SK-N-SH (cell line): ENCODE results near the gene THBS2. TPM values are rescaled to one million over a fixed set of nuclear protein-coding genes. Genes with fewer than 3 reads are reported as not detected.
A peak's percentile ranks its signal among the peaks of the same experiment; 100 is the strongest.
"Not testable (repeated sequence)": the region's sequence is repeated elsewhere in the genome, so short reads cannot be mapped to it uniquely, and the experiment has no call there.

ENCODE experiments used
- CTCF ChIA-PET: fragments of 300-600, 350-600 bp; formaldehyde crosslinking; extraction: SDS; loops from one replicate; lab custom pipeline; 2021; lab: Yijun Ruan, JAX
- POLR2A ChIA-PET: fragments of 350-600 bp; sonication (Branson Sonifier 250); formaldehyde crosslinking; extraction: SDS; loops from one replicate; lab custom pipeline; 2020; ENCODE audit warnings: antibody characterized with exemption, inconsistent platforms; lab: Yijun Ruan, JAX
- DNase-seq: peaks from one replicate; pipeline ENCODE4 v3.0.0; 2012
- H2AFZ ChIP-seq: fragments of 200-600 bp; sonication (generic); 2 replicates; pipeline ENCODE4 v1.8.1; 2016; ENCODE audit warnings: antibody characterized with exemption, mild to moderate bottlenecking, low read depth
- H3F3A ChIP-seq: fragments of 200-600 bp; sonication (generic); replicated peaks from 2 replicates; pipeline ENCODE3; 2016; ENCODE audit warnings: antibody characterized with exemption, mild to moderate bottlenecking; ENCODE audit not compliant: insufficient read depth
- H3K27ac ChIP-seq, 2 experiments: fragments of 200-500 bp in 1 of 2; fragments of 200-600 bp in 1 of 2; sonication (Bioruptor generic) in 1 of 2; sonication (generic), shearing (Covaris generic) in 1 of 2; 2 replicates each; pipeline versions ENCODE4 v1.5.1 to v1.6.1; 2014 to 2016; ENCODE audit warnings: low read depth in 2 of 2, inconsistent platforms in 1 of 2, low read length in 1 of 2, mild to moderate bottlenecking in 1 of 2, mixed read lengths in 1 of 2
- H3K27me3 ChIP-seq: fragments of 200-600 bp; sonication (generic), shearing (Covaris generic); 2 replicates; pipeline ENCODE4 v1.6.1; 2016; ENCODE audit warnings: mixed run types; ENCODE audit not compliant: insufficient read depth
- H3K36me3 ChIP-seq, 2 experiments: fragments of 200-500 bp in 1 of 2; fragments of 200-600 bp in 1 of 2; sonication (Bioruptor generic) in 1 of 2; sonication (generic) in 1 of 2; replicated peaks in 1 of 2; 2 replicates each; pipeline versions ENCODE3 to v1.5.1; 2014 to 2016; ENCODE audit warnings: low read length in 1 of 2, mild to moderate bottlenecking in 1 of 2; ENCODE audit not compliant: insufficient read depth in 2 of 2, control insufficient read depth in 1 of 2
- H3K4me1 ChIP-seq, 2 experiments: fragments of 200-500 bp in 1 of 2; fragments of 200-600 bp in 1 of 2; sonication (Bioruptor generic) in 1 of 2; sonication (generic), shearing (Covaris generic) in 1 of 2; 2 replicates each; pipeline versions ENCODE4 v1.5.1 to v1.6.1; 2014 to 2016; ENCODE audit warnings: low read depth in 1 of 2, low read length in 1 of 2, mixed run types in 1 of 2; ENCODE audit not compliant: insufficient read depth in 2 of 2, control insufficient read depth in 1 of 2
- H3K4me2 ChIP-seq: fragments of 200-600 bp; sonication (generic), shearing (Covaris generic); 2 replicates; pipeline ENCODE4 v1.6.1; 2017; ENCODE audit warnings: mixed run types
- H3K4me3 ChIP-seq, 2 experiments: fragments of 200-500 bp in 1 of 2; fragments of 200-600 bp in 1 of 2; sonication (Bioruptor generic) in 1 of 2; sonication (generic), shearing (Covaris generic) in 1 of 2; 2 replicates each; pipeline versions ENCODE4 v1.5.1 to v1.8.1; 2014 to 2016; ENCODE audit warnings: low read depth in 2 of 2, inconsistent platforms in 1 of 2, low read length in 1 of 2, mild to moderate bottlenecking in 1 of 2, mixed read lengths in 1 of 2, moderate library complexity in 1 of 2
- H3K79me2 ChIP-seq: fragments of 200-600 bp; sonication (generic); 2 replicates; pipeline ENCODE4 v1.8.1; 2017; ENCODE audit warnings: mild to moderate bottlenecking; ENCODE audit not compliant: insufficient read depth
- H3K9ac ChIP-seq: fragments of 200-600 bp; sonication (generic); 2 replicates; pipeline ENCODE4 v1.6.1; 2017; ENCODE audit warnings: mixed run types
- H3K9me2 ChIP-seq: fragments of 200-600 bp; sonication (generic); 2 replicates; pipeline ENCODE4 v1.6.1; 2017; ENCODE audit warnings: mixed run types
- H3K9me3 ChIP-seq: fragments of 200-600 bp; sonication (generic); 2 replicates; pipeline ENCODE4 v1.6.1; 2017; ENCODE audit warnings: mixed run types, mild to moderate bottlenecking, moderate library complexity
- H4K20me1 ChIP-seq: fragments of 200-600 bp; sonication (generic); 2 replicates; pipeline ENCODE4 v1.6.1; 2017; ENCODE audit warnings: mild to moderate bottlenecking, mixed run types; ENCODE audit not compliant: insufficient read depth
- CHD2 ChIP-seq: fragments of 150-350 bp; IDR thresholded peaks from 2 replicates; pipeline ENCODE4 v1.6.1; 2018; ENCODE audit warnings: low read length; ENCODE audit not compliant: partially characterized antibody
- ELF1 ChIP-seq: IDR thresholded peaks from 2 replicates; pipeline ENCODE4 v1.4.0; 2012
- EP300 ChIP-seq, 2 experiments: IDR thresholded peaks; 2 replicates each; pipeline versions ENCODE4 v1.4.0 to v1.6.1; 2012; ENCODE audit warnings: borderline replicate concordance in 1 of 2, low read depth in 1 of 2, low read length in 1 of 2
- TEAD4 ChIP-seq: IDR thresholded peaks from 2 replicates; pipeline ENCODE4 v1.4.0; 2012; ENCODE audit warnings: mild to moderate bottlenecking, borderline replicate concordance; ENCODE audit not compliant: insufficient read depth
- YY1 ChIP-seq: IDR thresholded peaks from 2 replicates; pipeline ENCODE4 v1.4.0; 2012; ENCODE audit warnings: low read depth, mild to moderate bottlenecking
- WGBS: methylation state at CpG from one replicate; pipeline ENCODE4 v1.1.6; 2017; ENCODE audit warnings: low lambda C conversion rate; 5-methylcytosine and 5-hydroxymethylcytosine counted together
- polyA plus RNA-seq, 3 experiments: library from polyadenylated mRNA; depleted of rRNA; stranded (reverse); fragments of >200 nt; gene quantifications; 2 replicates each; pipeline ENCODE4 v1.2.3, GENCODE V29; 2012

THBS2 gene
- polyA plus RNA-seq, 1 of the 3 experiments (the other 2 are of a cell fraction) = 166 TPM

DNA sequence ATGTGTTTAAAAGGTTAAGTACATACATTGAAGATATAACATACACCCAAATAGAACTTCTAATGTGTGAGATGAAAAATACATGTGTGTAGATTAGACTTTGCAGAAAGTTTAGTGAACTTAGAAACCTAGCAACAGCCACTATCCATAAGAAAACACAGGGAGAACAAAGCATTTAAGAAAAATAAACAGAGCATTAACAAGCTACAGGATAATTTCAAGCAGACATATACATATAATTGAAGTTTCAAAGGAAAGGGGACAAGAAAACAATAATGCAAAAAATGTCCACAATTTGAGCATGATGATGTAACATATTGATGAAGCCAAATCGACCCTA is 18.2 kb upstream of the THBS2 start:
- peak overlapping the region; percentile 26; the same call in 1 of the 2 replicates for H2AFZ ChIP-seq
- WGBS = 5% methylated on average over 1 of the region's 1 CpG
- DNase-seq = no peak
- ChIA-PET CTCF (interaction anchor here (0.8 kb wide), 1 partner anchor 91 kb away, joined by 3 read pairs; no protein-coding TSS in a partner anchor), POLR2A (no interaction called here)
- peaks cover 0 to 12% of the 10 kb centered on the region in 2 experiments; a peak in 2 of 4 replicates for H3K4me1 ChIP-seq
- no peak overlapping the region for H3K4me3 ChIP-seq
- no peaks in the 10 kb centered on the region for H3K79me2 ChIP-seq
- H3K9ac ChIP-seq = peak overlapping the region; percentile 16; the same call in 1 of the 2 replicates
- peak overlapping the region; percentile 24 for H3K4me2 ChIP-seq
- no peaks in the 10 kb centered on the region for H3K27me3 ChIP-seq
- TF ChIP-seq YY1 = no peak
- no peak for TF ChIP-seq ELF1
- peak overlapping the region in 1 of 2 experiments; percentile 52; a peak in 2 of 4 replicates for H3K27ac ChIP-seq
- H3K9me2 ChIP-seq = no peaks in the 10 kb centered on the region
- H3K36me3 ChIP-seq = no peaks in the 10 kb centered on the region
- no peaks in the 10 kb centered on the region for H3K9me3 ChIP-seq
- H4K20me1 ChIP-seq = no peaks in the 10 kb centered on the region
- peaks cover 4% of the 10 kb centered on the region for H3F3A ChIP-seq

DNA sequence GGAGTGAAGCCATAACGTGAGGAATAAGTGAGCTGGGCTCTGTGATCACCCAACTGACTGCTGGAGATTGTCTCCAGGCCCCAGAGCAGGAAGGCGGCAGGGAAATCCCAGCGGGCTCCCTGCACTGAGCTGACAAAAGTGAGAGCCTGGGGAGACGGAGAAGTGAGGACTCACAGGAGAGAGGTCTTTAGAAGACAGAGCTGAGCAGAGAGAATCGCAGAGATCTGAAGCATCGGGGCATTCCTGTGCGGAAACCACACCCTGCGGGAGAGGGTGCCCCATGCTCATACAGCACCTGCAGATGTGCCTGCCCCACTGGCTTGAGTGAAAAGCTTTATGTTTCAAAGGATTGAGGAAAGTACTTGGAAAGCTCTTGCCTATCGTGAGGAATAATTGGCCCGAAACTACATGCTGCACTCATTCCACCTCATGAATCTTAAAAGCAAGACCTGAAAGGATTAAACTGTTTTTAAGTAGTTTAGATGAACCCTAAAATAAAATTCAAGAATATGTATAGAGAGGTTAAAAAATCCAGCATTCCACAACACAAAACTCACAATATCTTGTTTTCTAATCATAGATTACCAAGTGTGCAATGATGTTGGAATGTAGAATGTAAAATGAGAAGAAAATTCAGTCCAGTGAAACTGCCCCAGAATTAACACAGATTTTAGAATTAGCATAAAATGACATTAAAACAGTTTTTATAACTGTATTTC is 17.7 kb upstream of the THBS2 start:
- ChIA-PET CTCF (interaction anchor here (0.8 kb wide), 1 partner anchor 92 kb away, joined by 3 read pairs; no protein-coding TSS in a partner anchor), POLR2A (interaction anchor here (0.7 kb wide), 1 partner anchor 14 kb away, joined by 3 read pairs; no protein-coding TSS in a partner anchor)
- Histone ChIP-seq H3K9me3 (no peaks in the 10 kb centered on the region), H3K9ac (peak overlapping the region; percentile 16; the same call in 1 of the 2 replicates), H3K9me2 (no peaks in the 10 kb centered on the region), H3K27ac (peak overlapping the region in 1 of 2 experiments; percentile 52; a peak in 3 of 4 replicates), H4K20me1 (no peaks in the 10 kb centered on the region), H3K79me2 (no peaks in the 10 kb centered on the region), H3K4me1 (peaks cover 0 to 12% of the 10 kb centered on the region in 2 experiments; a peak in 2 of 4 replicates), H3K36me3 (no peaks in the 10 kb centered on the region), H3K4me3 (no peak overlapping the region), H3K4me2 (peak overlapping the region; percentile 24), H3K27me3 (no peaks in the 10 kb centered on the region), H3F3A (peaks cover 4% of the 10 kb centered on the region), H2AFZ (peak overlapping the region; percentile 26; the same call in 1 of the 2 replicates)
- WGBS = 77% methylated on average over 10 of the region's 10 CpGs
- no peak for DNase-seq
- TF ChIP-seq EP300 (IDR thresholded peaks at IDR 0.05; ENCODE audit: borderline replicate concordance in 1 of 2, low read depth in 1 of 2, low read length in 1 of 2) (peak in 1 of 2 experiments; percentile 53; a peak in 2 of 4 replicates), TEAD4 (peak; percentile 25; the same call in 1 of the 2 replicates), CHD2 (no peak)

DNA sequence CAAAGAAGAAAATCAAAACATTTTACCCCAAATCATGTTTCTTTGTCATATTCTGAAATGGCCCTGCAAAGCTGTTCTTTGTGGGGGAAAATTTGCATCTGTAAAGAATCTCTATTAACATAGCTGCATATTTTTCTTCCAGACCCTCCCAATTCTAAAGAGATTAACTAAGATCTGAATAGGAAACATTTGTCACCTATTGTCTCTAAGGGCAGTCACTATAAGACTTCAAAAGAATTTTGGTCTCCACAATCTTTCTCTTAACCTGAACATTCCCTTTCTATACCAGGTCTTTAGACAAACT is 16.4 kb upstream of the THBS2 start:
- H3K9me2 ChIP-seq, H3K79me2 ChIP-seq, H4K20me1 ChIP-seq, H3K4me3 ChIP-seq, POLR2A ChIA-PET, H3K36me3 ChIP-seq, DNase-seq, H3K9ac ChIP-seq, H3F3A ChIP-seq, H3K27me3 ChIP-seq, H3K9me3 ChIP-seq: not testable (repeated sequence)
- peak overlapping the region; percentile 30; the same call in 1 of the 2 replicates for H3K4me2 ChIP-seq
- CTCF ChIA-PET = interaction anchor here (1.2 kb wide), 1 partner anchor 17 kb away, joined by 3 read pairs; no protein-coding TSS in a partner anchor
- H3K27ac ChIP-seq = peak overlapping the region in 1 of 2 experiments; percentile 48; a peak in 2 of 4 replicates
- H2AFZ ChIP-seq = peak overlapping the region; percentile 47
- H3K4me1 ChIP-seq = peaks cover 0 to 12% of the 10 kb centered on the region in 2 experiments; a peak in 2 of 4 replicates
